Central memory CD8-positive, alpha-beta T cell (primary cell): ENCODE data around the gene DYNC2I2.

Experiments
- ATAC-seq: fragments of 150-1000 bp; cut with Tn5 transposase; replicated peaks from 2 replicates; pipeline ENCODE4 v1.10.0; 2022; ENCODE audit warnings: mild to moderate bottlenecking, moderate FRiP score, moderate number of reproducible peaks; ENCODE audit not compliant: poor library complexity, severe bottlenecking; ENCODE audit errors: extremely low read depth
- DNase-seq, 2 donors: peaks; one replicate each; pipeline ENCODE4 v3.0.0; 2021; ENCODE audit warnings: low spot score in 2 of 2
- H3K27ac Mint-ChIP-seq: one replicate; pipeline ENCODE4 v1.8.0; 2022; ENCODE audit warnings: low read depth, mild to moderate bottlenecking, moderate library complexity, mixed read lengths
- H3K27me3 Mint-ChIP-seq: one replicate; pipeline ENCODE4 v1.8.0; 2022; ENCODE audit warnings: mixed read lengths
- H3K36me3 Mint-ChIP-seq: one replicate; pipeline ENCODE4 v1.8.0; 2022; ENCODE audit warnings: mild to moderate bottlenecking, moderate library complexity, mixed read lengths; ENCODE audit not compliant: insufficient read depth
- H3K4me1 Mint-ChIP-seq: one replicate; pipeline ENCODE4 v1.8.0; 2022; ENCODE audit warnings: mixed read lengths
- H3K4me3 Mint-ChIP-seq: one replicate; pipeline ENCODE4 v1.8.0; 2022; ENCODE audit warnings: mild to moderate bottlenecking, moderate library complexity, mixed read lengths
- H3K9me3 Mint-ChIP-seq: one replicate; pipeline ENCODE4 v1.8.0; 2022; ENCODE audit warnings: mixed read lengths

Gene DYNC2I2

DNA sequence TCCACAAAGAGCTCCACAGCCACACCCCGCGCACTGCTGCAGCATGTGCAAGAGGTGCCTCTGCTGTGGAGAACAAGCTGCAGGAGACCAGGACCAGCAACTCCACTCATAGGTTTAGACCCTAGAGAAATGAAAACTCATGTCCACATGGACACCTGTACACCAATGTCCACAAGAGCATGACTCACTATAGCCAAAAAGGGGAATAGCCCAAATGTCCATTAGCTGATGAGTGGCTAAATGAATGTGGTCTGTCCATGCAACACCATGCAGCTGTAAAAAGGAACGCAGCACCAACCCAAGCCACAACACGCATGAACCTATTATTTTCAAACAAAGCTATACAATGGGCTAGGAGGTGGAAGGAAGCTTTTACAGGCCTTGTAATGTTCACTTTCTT is 18.1 kb downstream of the DYNC2I2 start:
- ATAC-seq = no peak
- Mint-ChIP-seq H3K4me1 (no peaks in the 10 kb centered on the region), H3K36me3 (peaks cover 6% of the 10 kb centered on the region), H3K27me3 (no peaks in the 10 kb centered on the region), H3K4me3 (no peak overlapping the region), H3K9me3 (no peaks in the 10 kb centered on the region), H3K27ac (no peak overlapping the region)
- DNase-seq = no peak

DNA sequence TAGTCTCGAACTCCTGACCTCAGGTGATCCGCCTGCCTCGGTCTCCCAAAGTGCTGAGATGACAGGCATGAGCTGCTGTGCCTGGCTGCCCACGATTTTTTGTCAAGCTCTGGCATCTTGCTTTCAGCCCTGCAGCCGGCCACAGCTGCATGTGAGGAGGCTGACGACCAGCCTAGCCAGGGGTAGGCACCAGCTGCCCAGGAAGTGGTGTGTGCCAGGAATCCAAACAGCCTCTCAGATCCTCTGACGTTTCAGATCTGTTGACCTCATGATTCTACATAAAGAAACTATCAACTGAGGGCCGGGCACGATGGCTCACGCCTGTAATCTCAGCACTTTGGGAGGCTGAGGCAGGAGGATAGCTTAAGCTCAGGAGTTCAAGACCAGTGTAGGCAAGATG is 19.0 kb downstream of the DYNC2I2 start:
- ATAC-seq (no peak), DNase-seq (no peak)
- H3K9me3 Mint-ChIP-seq = no peaks in the 10 kb centered on the region
- no peak overlapping the region for H3K27ac Mint-ChIP-seq
- peaks cover 8% of the 10 kb centered on the region for H3K36me3 Mint-ChIP-seq
- H3K4me1 Mint-ChIP-seq = no peaks in the 10 kb centered on the region
- H3K4me3 Mint-ChIP-seq = no peak overlapping the region
- H3K27me3 Mint-ChIP-seq = no peaks in the 10 kb centered on the region

DNA sequence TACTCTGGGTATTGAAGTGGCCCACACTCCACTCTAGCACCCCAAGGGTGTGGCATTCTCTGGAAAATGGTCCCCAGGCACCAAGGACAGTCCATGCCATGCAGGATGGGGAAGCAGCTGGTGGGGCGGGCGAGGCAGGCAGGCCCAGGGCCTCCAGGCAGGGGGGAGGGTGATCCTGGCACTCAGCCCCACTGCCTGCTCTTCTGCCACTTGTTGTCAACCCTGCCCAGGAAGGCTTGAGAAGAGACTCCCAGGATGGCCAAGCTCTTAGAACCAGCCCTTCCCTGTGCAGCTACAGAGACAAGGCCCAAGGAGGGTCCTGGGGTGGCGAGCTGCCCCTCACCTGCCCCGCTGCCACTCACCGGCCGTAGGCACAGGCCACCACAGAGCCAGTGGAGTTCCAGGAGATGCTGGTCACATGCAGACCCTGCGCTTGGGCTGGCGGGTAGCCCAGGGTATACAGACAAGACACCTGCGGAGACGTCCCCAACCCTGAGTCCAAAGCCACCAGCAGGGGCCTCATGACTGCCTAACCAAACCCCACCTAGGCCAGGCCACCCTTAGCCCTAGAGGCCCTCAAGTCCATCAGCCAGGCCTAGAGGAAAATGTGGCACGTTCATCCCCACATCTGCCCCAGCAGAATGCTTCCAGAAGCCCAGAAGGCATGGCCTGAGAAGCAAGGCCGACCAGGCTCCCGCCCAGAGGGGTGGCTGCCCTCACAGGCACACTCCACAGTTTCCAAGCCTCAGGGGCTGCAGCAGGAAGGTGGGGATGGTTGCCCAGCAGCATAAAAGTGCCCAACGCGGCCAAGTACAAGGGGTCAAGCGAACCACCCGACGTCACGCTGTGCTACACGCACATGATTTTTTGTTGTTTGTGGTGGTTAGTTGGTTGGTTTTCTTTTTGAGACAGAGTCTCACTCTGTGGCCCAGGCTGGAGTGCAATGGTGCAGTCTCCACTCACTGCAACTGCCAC is 19.8 kb downstream of the DYNC2I2 start:
- ATAC-seq (no peak), DNase-seq (no peak)
- Mint-ChIP-seq H3K27ac (no peak overlapping the region), H3K9me3 (no peaks in the 10 kb centered on the region), H3K4me1 (no peaks in the 10 kb centered on the region), H3K27me3 (no peaks in the 10 kb centered on the region), H3K36me3 (peaks cover 13% of the 10 kb centered on the region), H3K4me3 (no peak overlapping the region)

DNA sequence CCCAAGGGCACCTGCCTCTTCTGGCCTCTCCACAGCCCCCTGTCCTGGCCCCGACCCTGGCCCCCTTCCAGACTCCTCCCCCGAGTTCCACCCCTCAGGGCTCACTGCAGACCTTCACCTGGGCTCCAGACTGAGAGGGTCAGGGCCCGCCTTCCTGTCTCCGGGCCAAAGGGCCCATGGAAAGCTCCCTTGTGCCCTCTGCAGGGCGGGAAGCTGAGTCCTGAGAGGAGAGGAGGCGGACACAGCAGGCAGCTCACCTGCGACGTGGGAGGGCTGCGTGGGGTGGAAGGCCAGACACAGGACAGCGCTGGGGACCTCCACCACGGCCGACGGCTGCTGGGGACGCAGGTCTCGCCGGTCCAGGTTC is 20.6 kb downstream of the DYNC2I2 start:
- Mint-ChIP-seq H3K36me3 (peaks cover 18% of the 10 kb centered on the region), H3K4me1 (no peaks in the 10 kb centered on the region), H3K9me3 (no peaks in the 10 kb centered on the region), H3K27ac (no peak overlapping the region), H3K27me3 (no peaks in the 10 kb centered on the region), H3K4me3 (no peak overlapping the region)
- ATAC-seq (no peak), DNase-seq (no peak)

DNA sequence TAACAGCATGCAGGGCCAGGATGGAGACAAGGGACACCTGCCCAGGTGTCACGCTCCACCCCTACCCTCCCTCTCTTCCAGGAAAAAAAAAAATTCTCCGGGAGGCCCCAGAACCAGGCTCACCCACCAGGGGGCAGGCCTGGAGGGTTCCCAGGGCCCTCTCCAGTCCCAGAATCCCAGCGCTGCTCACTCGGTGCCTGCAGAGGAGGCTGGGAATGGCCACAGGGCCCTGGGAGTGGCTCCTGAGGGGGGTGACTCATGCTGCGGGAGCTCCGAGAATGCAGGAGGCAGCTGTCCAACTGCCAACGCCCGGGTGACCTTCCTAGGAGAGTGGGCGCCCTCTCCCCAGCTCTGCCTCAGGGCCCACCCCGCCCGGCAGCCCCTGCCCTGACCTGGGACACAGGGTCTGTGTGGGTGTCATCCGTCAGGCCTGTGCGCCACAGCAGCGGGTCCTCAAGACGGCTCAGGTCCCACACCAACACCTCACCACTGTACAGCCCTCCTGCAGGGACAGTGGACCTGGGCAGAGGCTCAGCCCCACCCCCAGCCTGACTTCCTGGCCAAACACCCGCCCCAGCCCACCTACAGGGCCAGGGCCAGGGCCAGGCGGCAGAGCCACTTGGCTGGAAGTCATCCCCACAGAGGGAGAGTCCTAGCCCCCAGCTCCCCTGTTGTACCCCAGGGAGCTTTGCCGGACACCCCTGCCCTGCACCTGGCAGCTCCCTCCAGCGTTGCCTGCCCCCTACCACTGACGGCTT is 21.2 kb downstream of the DYNC2I2 start:
- H3K27ac Mint-ChIP-seq = no peak overlapping the region
- H3K27me3 Mint-ChIP-seq = no peaks in the 10 kb centered on the region
- H3K4me1 Mint-ChIP-seq = peaks cover 2% of the 10 kb centered on the region
- H3K36me3 Mint-ChIP-seq = peaks cover 18% of the 10 kb centered on the region
- no peak overlapping the region for H3K4me3 Mint-ChIP-seq
- DNase-seq = no peak
- no peaks in the 10 kb centered on the region for H3K9me3 Mint-ChIP-seq
- ATAC-seq = no peak

DNA sequence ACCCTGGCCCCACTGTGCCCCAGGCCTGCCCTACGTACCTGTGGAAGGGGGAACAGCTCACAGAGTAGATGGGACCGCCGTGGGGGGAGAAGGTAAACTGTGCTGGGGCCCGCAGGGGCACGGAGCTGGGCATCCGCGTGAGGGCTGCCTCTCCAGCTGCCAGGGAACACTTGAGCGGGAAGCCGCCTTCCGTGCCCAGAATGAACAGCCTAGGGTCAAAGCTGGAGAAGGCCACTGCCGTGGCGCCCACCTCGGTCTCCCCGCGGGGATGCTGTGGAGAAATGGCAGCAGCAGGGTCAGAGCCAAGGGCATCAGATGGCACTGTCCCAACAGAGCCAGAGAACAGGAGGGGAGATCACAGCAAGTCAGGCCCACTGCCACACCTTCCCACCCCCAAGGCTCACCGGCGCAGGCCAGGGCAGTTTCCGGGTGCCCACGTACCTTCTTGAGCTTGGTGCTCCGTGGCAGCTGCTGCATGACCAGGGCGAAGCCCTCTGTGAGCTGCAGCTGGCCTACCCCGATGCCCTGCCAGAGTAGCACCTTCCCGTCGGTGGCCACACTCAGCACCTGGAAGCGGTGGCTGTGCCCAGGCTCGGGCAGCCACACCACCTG is 21.9 kb downstream of the DYNC2I2 start:
- Mint-ChIP-seq H3K4me1 (peaks cover 5% of the 10 kb centered on the region), H3K27me3 (no peaks in the 10 kb centered on the region), H3K36me3 (peaks cover 24% of the 10 kb centered on the region), H3K27ac (no peak overlapping the region), H3K4me3 (no peak overlapping the region), H3K9me3 (no peaks in the 10 kb centered on the region)
- DNase-seq = no peak
- ATAC-seq = no peak

DNA sequence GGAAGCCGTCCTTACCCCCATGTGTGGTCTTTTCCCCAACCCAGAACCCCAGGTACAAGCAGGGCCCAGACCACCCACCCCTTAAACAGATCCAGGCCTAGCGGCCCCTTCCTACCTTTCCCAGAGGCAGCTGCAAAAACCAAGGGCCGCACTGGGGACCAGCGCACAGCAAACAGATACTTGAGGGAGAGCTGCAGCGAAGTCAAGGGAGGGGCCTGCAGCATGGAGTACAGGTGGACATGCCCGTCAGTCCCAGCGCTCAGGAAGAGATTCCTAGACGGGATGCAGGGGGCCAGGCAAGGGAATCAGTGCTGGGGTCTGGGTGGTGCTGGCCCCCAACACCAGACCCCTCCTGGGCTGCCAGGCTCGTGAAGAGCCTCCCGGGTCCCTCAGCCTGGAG is 22.5 kb downstream of the DYNC2I2 start:
- Mint-ChIP-seq H3K36me3 (peaks cover 28% of the 10 kb centered on the region), H3K27ac (no peak overlapping the region)
- ATAC-seq = no peak

DNA sequence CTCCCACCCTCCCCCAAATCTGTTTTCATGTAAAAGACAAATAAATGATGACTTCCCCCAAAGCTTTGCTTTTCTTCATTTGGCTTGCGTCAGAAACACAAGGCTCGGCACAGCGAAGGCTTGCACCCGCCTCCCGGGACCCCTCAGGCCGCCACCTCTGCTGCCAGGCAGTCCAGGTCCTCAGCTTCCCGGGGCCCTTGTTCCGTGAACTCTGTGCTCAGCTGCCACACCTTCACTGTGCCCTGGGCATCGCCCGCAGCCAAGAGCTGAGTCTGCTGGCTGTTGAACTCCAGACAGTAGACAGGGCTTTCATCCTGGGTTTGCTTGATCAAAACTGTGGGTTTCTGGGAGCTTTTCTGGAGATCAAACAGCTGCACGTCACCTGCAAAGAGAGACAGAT is 23.0 kb downstream of the DYNC2I2 start:
- H3K4me3 Mint-ChIP-seq = no peak overlapping the region
- no peak overlapping the region for H3K27ac Mint-ChIP-seq
- no peak for DNase-seq
- H3K27me3 Mint-ChIP-seq = no peaks in the 10 kb centered on the region
- H3K4me1 Mint-ChIP-seq = peaks cover 5% of the 10 kb centered on the region
- no peaks in the 10 kb centered on the region for H3K9me3 Mint-ChIP-seq
- ATAC-seq = no peak
- H3K36me3 Mint-ChIP-seq = peaks cover 29% of the 10 kb centered on the region

More for the DNA sequence above, 22.5 kb downstream of the DYNC2I2 start:
- Mint-ChIP-seq H3K4me1 (peaks cover 5% of the 10 kb centered on the region), H3K9me3 (no peaks in the 10 kb centered on the region), H3K27me3 (no peaks in the 10 kb centered on the region), H3K4me3 (no peak overlapping the region)
- DNase-seq = no peak

DNA sequence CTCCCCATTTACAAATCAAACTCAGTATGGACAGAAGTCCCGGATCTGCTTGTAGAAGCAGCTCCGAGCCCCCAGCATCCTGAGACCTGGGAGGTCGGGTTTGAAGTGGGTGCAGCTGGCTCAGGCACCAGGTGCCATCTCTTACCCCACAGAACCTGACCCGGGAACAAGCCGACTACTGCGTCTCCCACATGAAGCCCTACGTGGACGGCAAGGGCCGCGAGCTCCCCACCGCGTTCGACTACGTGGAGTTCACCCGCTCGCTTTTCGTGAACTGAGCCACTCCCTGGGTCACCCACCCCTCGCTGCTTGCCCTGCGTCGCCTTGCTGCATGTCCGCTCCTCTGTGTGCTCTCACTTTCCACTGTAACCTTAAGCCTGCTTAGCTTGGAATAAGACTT is 23.6 kb downstream of the DYNC2I2 start:
- Mint-ChIP-seq H3K9me3 (no peaks in the 10 kb centered on the region), H3K27ac (no peak overlapping the region), H3K27me3 (no peaks in the 10 kb centered on the region), H3K36me3 (peaks cover 29% of the 10 kb centered on the region), H3K4me1 (peaks cover 5% of the 10 kb centered on the region), H3K4me3 (no peak overlapping the region)
- no peak for ATAC-seq
- no peak for DNase-seq

DNA sequence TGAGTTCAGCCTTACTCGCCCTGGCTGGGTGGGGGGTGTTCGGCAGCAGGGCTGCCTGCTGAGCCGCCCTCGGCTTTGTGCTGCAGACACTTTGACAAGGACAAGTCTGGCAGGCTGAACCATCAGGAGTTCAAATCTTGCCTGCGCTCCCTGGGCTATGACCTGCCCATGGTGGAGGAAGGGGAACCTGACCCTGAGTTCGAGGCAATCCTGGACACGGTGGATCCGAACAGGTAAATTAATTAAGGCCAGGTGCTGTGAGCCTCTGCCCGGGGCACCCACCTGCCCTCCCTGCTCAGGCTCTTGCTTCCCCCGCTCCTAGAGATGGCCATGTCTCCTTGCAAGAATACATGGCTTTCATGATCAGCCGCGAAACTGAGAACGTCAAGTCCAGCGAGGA is 24.2 kb downstream of the DYNC2I2 start:
- no peak for DNase-seq
- H3K4me1 Mint-ChIP-seq = peaks cover 5% of the 10 kb centered on the region
- no peak overlapping the region for H3K27ac Mint-ChIP-seq
- H3K36me3 Mint-ChIP-seq = peaks cover 29% of the 10 kb centered on the region
- ATAC-seq = no peak
- no peaks in the 10 kb centered on the region for H3K27me3 Mint-ChIP-seq
- H3K4me3 Mint-ChIP-seq = no peak overlapping the region
- H3K9me3 Mint-ChIP-seq = no peaks in the 10 kb centered on the region

DNA sequence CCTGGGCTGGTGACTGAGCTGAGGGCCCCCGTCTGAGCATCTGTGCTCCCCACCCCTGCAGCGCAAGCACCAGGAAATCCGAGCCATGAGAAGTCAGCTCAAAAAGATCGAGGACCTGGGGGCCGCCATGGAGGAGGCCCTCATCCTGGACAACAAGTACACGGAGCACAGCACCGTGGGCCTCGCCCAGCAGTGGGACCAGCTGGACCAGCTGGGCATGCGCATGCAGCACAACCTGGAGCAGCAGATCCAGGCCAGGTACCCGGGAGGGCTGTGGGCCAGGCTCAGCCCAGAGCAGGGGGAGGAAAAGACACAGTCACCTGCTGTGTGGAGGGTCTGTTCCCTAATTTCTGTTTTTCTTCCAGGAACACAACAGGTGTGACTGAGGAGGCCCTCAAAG is 24.6 kb downstream of the DYNC2I2 start:
- Mint-ChIP-seq H3K9me3 (no peaks in the 10 kb centered on the region), H3K4me1 (peaks cover 5% of the 10 kb centered on the region), H3K4me3 (no peak overlapping the region), H3K27me3 (no peaks in the 10 kb centered on the region), H3K27ac (no peak overlapping the region), H3K36me3 (peaks cover 29% of the 10 kb centered on the region)
- DNase-seq = no peak
- ATAC-seq = no peak

DNA sequence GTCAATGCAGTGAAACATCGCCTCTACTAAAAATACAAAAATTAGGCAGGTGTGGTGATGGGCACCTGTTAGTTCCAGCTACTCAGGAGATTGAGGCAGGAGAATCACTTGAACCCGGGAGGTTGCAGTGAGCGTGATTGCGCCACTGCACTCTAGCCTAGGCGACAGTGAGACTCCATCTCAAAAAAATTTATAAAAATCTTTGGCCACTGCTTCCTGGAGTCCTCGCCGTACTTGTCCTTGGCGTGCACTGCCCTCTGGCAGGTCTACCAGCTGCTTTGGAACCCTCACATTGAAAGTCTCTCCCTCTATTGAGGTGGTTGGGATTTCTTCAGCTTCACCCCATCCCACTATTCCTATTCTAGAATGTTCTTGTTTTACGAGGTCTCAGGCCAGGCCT is 25.0 kb downstream of the DYNC2I2 start:
- H3K36me3 Mint-ChIP-seq = peaks cover 30% of the 10 kb centered on the region

More for the DNA sequence above, 25.0 kb downstream of the DYNC2I2 start:
- no peaks in the 10 kb centered on the region for H3K9me3 Mint-ChIP-seq
- DNase-seq = no peak
- H3K4me1 Mint-ChIP-seq = peaks cover 5% of the 10 kb centered on the region
- no peak overlapping the region for H3K4me3 Mint-ChIP-seq
- H3K27me3 Mint-ChIP-seq = no peaks in the 10 kb centered on the region
- H3K27ac Mint-ChIP-seq = no peak overlapping the region
- ATAC-seq = no peak
